Keratinocyte (primary cell): Measurements from ENCODE around the gene VIT. TPM values are rescaled to one million over a fixed set of nuclear protein-coding genes. Genes with fewer than 3 reads are reported as not detected.

ENCODE experiments used
- DNase-seq: peaks from one replicate; pipeline ENCODE4 v3.0.0-alpha.2; 2011; ENCODE audit warnings: low read depth, missing footprints, low spot score
- FAIRE-seq: peaks from 2 replicates; lab custom pipeline; 2011; peaks lifted over from hg19 to GRCh38; lab: Jason Lieb, UNC
- H2AFZ ChIP-seq: 2 replicates; pipeline ENCODE4 v1.6.0; 2012; ENCODE audit warnings: low read length, control low read depth, inconsistent platforms; ENCODE audit not compliant: control insufficient read depth
- H3K27ac ChIP-seq: 2 replicates; pipeline ENCODE4 v1.5.1; 2011; ENCODE audit warnings: low read length; ENCODE audit not compliant: control insufficient read depth, insufficient read depth
- H3K27me3 ChIP-seq: 3 replicates; pipeline ENCODE4 v1.6.0; 2011; ENCODE audit warnings: low read length; ENCODE audit not compliant: control insufficient read depth, insufficient read depth; ENCODE audit errors: extremely low read depth
- H3K36me3 ChIP-seq, 2 experiments: 2 replicates in 1 of 2; 3 replicates in 1 of 2; pipeline ENCODE4 v1.5.1; 2011; ENCODE audit warnings: low read length in 2 of 2, mild to moderate bottlenecking in 1 of 2; ENCODE audit not compliant: control insufficient read depth in 2 of 2, insufficient read depth in 2 of 2; ENCODE audit errors: extremely low read depth in 1 of 2
- H3K4me1 ChIP-seq: 3 replicates; pipeline ENCODE4 v1.5.1; 2011; ENCODE audit warnings: low read length; ENCODE audit not compliant: control insufficient read depth, insufficient read depth; ENCODE audit errors: extremely low read depth
- H3K4me2 ChIP-seq: 3 replicates; pipeline ENCODE4 v1.6.0; 2011; ENCODE audit warnings: low read depth, low read length; ENCODE audit not compliant: control insufficient read depth, insufficient read depth; ENCODE audit errors: extremely low read depth
- H3K4me3 ChIP-seq, 3 experiments: fragments of 200-600 bp in 1 of 3; sonication (generic) in 1 of 3; 2 replicates in 2 of 3; 3 replicates in 1 of 3; pipeline ENCODE4 v1.5.1; 2011 to 2016; ENCODE audit warnings: low read length in 3 of 3, mild to moderate bottlenecking in 3 of 3, control low read depth in 2 of 3, inconsistent platforms in 1 of 3, low read depth in 1 of 3, mixed read lengths in 1 of 3, mixed run types in 1 of 3, moderate library complexity in 1 of 3; ENCODE audit not compliant: control insufficient read depth in 2 of 3, insufficient read depth in 2 of 3; ENCODE audit errors: extremely low read depth in 1 of 3
- H3K79me2 ChIP-seq: 2 replicates; pipeline ENCODE4 v1.6.0; 2012; ENCODE audit warnings: low read length; ENCODE audit not compliant: control insufficient read depth, insufficient read depth
- H3K9ac ChIP-seq: 3 replicates; pipeline ENCODE4 v1.6.0; 2011; ENCODE audit warnings: low read length; ENCODE audit not compliant: control insufficient read depth, insufficient read depth; ENCODE audit errors: extremely low read depth
- H3K9me1 ChIP-seq: 3 replicates; pipeline ENCODE4 v1.6.0; 2011; ENCODE audit warnings: low read length; ENCODE audit not compliant: control insufficient read depth, insufficient read depth; ENCODE audit errors: extremely low read depth
- H3K9me3 ChIP-seq: 2 replicates; pipeline ENCODE4 v1.5.1; 2012; ENCODE audit warnings: low read depth, low read length; ENCODE audit not compliant: control insufficient read depth
- H4K20me1 ChIP-seq: 3 replicates; pipeline ENCODE4 v1.6.0; 2011; ENCODE audit warnings: low read length; ENCODE audit not compliant: control insufficient read depth, insufficient read depth; ENCODE audit errors: extremely low read depth
- CTCF ChIP-seq, 3 experiments: IDR thresholded peaks in 1 of 3; conservative IDR thresholded peaks in 1 of 3; optimal IDR thresholded peaks in 1 of 3; 2 replicates in 2 of 3; 3 replicates in 1 of 3; pipeline versions ENCODE3 to v1.5.1; 2011; ENCODE audit warnings: low read length in 3 of 3, mild to moderate bottlenecking in 3 of 3, moderate library complexity in 2 of 3, control low read depth in 1 of 3, inconsistent platforms in 1 of 3; ENCODE audit not compliant: insufficient read depth in 2 of 3; ENCODE audit errors: extremely low read depth in 1 of 3
- EZH2 ChIP-seq: IDR thresholded peaks from one replicate; pipeline ENCODE4 v1.6.1; 2012; ENCODE audit warnings: inconsistent platforms, mild to moderate bottlenecking, low read length, moderate library complexity
- dilution Hi-C: fragments of 300-500 bp; cut with MboI; formaldehyde crosslinking; loops from one replicate; pipeline ENCODE4 v1.7.0; 2020; ENCODE audit warnings: low sequenced_read_pairs; ENCODE audit not compliant: extremely low pct_ligation_motif_present
- polyA plus RNA-seq, 5 experiments: library from polyadenylated mRNA; depleted of rRNA in 3 of 5; stranded (reverse) in 3 of 5; stranded (forward) in 1 of 5; unstranded in 1 of 5; fragments of >200 nt; gene quantifications; 1 replicate in 1 of 5; 2 replicates in 3 of 5; 3 replicates in 1 of 5; pipeline versions ENCODE4 v1.2.1 to v1.2.3, GENCODE V29; 2011 to 2012; ENCODE audit warnings: missing spikeins in 2 of 5, low read depth in 1 of 5, low replicate concordance in 1 of 5

Gene VIT
- polyA plus RNA-seq, 1 donor (not counting 4 experiments of a cell fraction or from before 2014, with no cell fraction given), result 0.79 TPM

GRCh38 chr2:36839976-36840617 is 143.6 kb downstream of the VIT start:
- dilution Hi-C loops, result no loop called here
- H3K4me3 ChIP-seq, result no peak overlapping the region
- DNase-seq (no peak), FAIRE-seq (no peak)
- no peak overlapping the region for H2AFZ ChIP-seq
- no peak overlapping the region for H3K9ac ChIP-seq
- no peak for TF ChIP-seq EZH2
- no peak for TF ChIP-seq CTCF (optimal IDR thresholded peaks at IDR 0.05 in 1 of 3, IDR thresholded peaks at IDR 0.05 in 1 of 3, conservative IDR thresholded peaks at IDR 0.05 in 1 of 3; ENCODE audit: extremely low read depth in 1 of 3, insufficient read depth in 2 of 3, low read length in 3 of 3)
- no peaks in the 10 kb centered on the region for H4K20me1 ChIP-seq
- H3K4me2 ChIP-seq, result no peak overlapping the region
- no peaks in the 10 kb centered on the region for H3K79me2 ChIP-seq
- H3K27ac ChIP-seq, result no peak overlapping the region
- no peaks in the 10 kb centered on the region for H3K9me3 ChIP-seq
- no peaks in the 10 kb centered on the region for H3K27me3 ChIP-seq
- H3K9me1 ChIP-seq, result no peaks in the 10 kb centered on the region
- H3K4me1 ChIP-seq, result no peaks in the 10 kb centered on the region
- H3K36me3 ChIP-seq, result peaks cover 0 to 6% of the 10 kb centered on the region in 2 experiments

GRCh38 chr2:36843838-36844237 is 147.3 kb downstream of the VIT start:
- H3K27ac ChIP-seq, result no peak overlapping the region
- no peaks in the 10 kb centered on the region for H4K20me1 ChIP-seq
- no peak overlapping the region for H2AFZ ChIP-seq
- H3K9ac ChIP-seq, result no peak overlapping the region
- dilution Hi-C loops, result no loop called here
- no peak overlapping the region for H3K4me3 ChIP-seq
- no peak for TF ChIP-seq EZH2
- no peak for TF ChIP-seq CTCF (optimal IDR thresholded peaks at IDR 0.05 in 1 of 3, IDR thresholded peaks at IDR 0.05 in 1 of 3, conservative IDR thresholded peaks at IDR 0.05 in 1 of 3; ENCODE audit: extremely low read depth in 1 of 3, insufficient read depth in 2 of 3, low read length in 3 of 3)
- H3K4me1 ChIP-seq, result no peaks in the 10 kb centered on the region
- H3K9me3 ChIP-seq, result no peaks in the 10 kb centered on the region
- H3K4me2 ChIP-seq, result no peak overlapping the region
- H3K9me1 ChIP-seq, result no peaks in the 10 kb centered on the region
- H3K79me2 ChIP-seq, result no peaks in the 10 kb centered on the region
- peaks cover 2 to 6% of the 10 kb centered on the region in 2 experiments for H3K36me3 ChIP-seq
- DNase-seq (no peak), FAIRE-seq (no peak)
- H3K27me3 ChIP-seq, result no peaks in the 10 kb centered on the region
